ENCODE measurements around the gene PRSS37. TPM values are rescaled to one million over a fixed set of nuclear protein-coding genes. Genes with fewer than 3 reads are reported as not detected.

Gene PRSS37
- not detected for total RNA-seq

- no peak for ATAC-seq
- no peaks in the 10 kb centered on the region for H3K36me3 Mint-ChIP-seq
- H3K27ac Mint-ChIP-seq, result no peak within 1 kb of the TSS
- no peaks in the 10 kb centered on the region for H3K9me3 Mint-ChIP-seq
- no peak for DNase-seq (ENCODE audit: low spot score in 2 of 2)
Observed at GRCh38 chr7:141841385-141841784, at the start of gene PRSS37. Gene PRSS37, minus strand, starts transcription at chr7:141841485. Its CDS starts 436 bp downstream, at chr7:141841049.

DNA sequence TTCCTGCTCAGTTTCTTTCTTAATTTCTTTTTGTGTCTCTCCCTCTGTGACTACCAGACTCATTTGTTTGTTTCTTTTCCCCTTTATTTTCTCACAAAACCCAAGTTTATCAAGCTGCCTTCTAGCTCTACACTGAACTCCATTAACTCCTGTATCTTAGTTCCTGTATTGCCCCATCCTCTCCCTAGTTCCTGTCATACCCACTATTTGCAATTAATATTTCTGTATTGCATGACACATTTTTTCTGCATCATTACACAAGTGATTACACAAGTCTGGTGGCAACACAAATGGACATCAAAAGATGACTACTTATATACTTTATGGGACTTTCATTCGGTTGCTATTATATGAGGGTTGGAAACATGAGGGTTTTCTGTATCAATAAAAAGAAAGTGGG, 48.0 kb upstream of the PRSS37 start:
- no peak for ATAC-seq
- no peak for DNase-seq (ENCODE audit: low spot score in 2 of 2)
- H3K36me3 Mint-ChIP-seq, result no peaks in the 10 kb centered on the region
- peaks cover 0 to 7% of the 10 kb centered on the region in 2 donors for H3K9me3 Mint-ChIP-seq
- H3K27ac Mint-ChIP-seq, result no peak overlapping the region

GRCh38 chr7:141884539-141885225, 43.4 kb upstream of the PRSS37 start:
- DNase-seq (ENCODE audit: low spot score in 2 of 2) (no peak), ATAC-seq (peak; percentile 33 to 83)
- Mint-ChIP-seq H3K36me3 (no peaks in the 10 kb centered on the region), H3K9me3 (peaks cover 0 to 7% of the 10 kb centered on the region in 2 donors), H3K27ac (no peak overlapping the region)

- ATAC-seq (no peak), DNase-seq (ENCODE audit: low spot score in 2 of 2) (no peak)
- peaks cover 0 to 7% of the 10 kb centered on the region in 2 donors for H3K9me3 Mint-ChIP-seq
- no peak overlapping the region for H3K27ac Mint-ChIP-seq
- H3K36me3 Mint-ChIP-seq, result no peaks in the 10 kb centered on the region
Observed at GRCh38 chr7:141880960-141881359, 39.7 kb upstream of the PRSS37 start.

- H3K36me3 Mint-ChIP-seq, result no peaks in the 10 kb centered on the region
- H3K9me3 Mint-ChIP-seq, result peaks cover 0 to 4% of the 10 kb centered on the region in 2 donors
- DNase-seq (ENCODE audit: low spot score in 2 of 2) (no peak), ATAC-seq (no peak)
- no peak overlapping the region for H3K27ac Mint-ChIP-seq
Observed at GRCh38 chr7:141877365-141877764, 36.1 kb upstream of the PRSS37 start.

DNA sequence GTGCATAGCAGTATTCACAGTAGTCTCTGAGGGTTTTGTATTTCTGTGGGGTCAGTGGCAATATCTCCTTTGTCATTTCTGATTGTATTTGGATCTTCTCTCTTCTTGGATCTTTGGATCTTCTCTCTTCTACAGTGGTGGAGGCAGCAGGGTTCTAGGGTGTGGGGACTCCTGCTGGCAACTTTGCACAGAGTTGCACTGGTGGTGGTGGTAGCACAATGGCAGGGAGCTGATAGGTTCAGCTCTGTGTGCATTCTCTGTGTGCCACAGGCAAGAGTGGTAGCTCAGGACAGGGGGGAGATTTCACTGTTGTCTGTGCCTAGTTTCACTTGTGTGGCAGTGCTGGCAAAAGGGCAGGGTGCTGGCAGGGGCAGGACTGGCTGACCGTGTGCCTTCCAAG, 35.1 kb upstream of the PRSS37 start:
- Mint-ChIP-seq H3K36me3 (no peaks in the 10 kb centered on the region), H3K27ac (no peak overlapping the region), H3K9me3 (peaks cover 0 to 4% of the 10 kb centered on the region in 2 donors)
- no peak for ATAC-seq
- no peak for DNase-seq (ENCODE audit: low spot score in 2 of 2)

DNA sequence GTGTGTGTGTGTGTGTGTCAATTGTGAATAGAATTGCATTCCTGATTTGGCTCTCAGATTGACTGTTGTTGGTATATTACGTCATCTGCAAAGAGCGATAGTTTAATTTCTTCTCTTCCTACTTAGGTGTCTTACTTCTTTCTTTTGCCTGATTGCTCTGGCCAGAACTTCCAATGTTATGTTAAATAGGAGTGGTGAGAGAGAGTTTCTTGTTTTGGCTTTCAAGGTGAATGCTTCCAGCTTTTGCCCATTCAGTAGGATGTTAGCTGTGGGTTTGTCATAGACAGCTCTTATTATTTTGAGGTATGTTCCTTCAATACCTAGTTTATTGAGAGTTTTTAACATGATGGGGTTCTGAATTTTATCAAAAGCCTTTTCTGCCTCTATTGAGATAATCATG, 34.2 kb upstream of the PRSS37 start:
- DNase-seq (ENCODE audit: low spot score in 2 of 2) (no peak), ATAC-seq (no peak)
- H3K9me3 Mint-ChIP-seq, result peaks cover 0 to 4% of the 10 kb centered on the region in 2 donors
- no peaks in the 10 kb centered on the region for H3K36me3 Mint-ChIP-seq
- no peak overlapping the region for H3K27ac Mint-ChIP-seq

DNA sequence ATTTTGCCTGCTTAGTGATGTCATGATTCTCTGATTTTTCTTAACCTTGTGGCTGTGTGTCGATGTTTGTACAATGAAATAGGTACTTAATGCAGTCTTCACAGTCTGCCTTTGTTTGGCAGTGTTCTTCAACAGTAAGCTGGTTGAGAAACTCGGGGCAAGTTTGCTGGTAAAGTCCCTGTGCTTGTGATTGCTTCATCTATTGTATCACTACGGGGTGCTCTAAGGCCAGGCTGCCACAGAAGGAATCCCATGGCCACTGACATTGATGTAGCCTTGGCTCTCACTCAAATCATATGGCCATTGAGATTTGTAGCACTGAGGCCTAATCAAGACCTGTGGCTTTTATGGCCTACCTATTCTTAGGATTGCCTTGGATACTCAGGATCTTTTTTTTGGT, 33.5 kb upstream of the PRSS37 start:
- Mint-ChIP-seq H3K27ac (no peak overlapping the region), H3K36me3 (no peaks in the 10 kb centered on the region), H3K9me3 (peaks cover 0 to 4% of the 10 kb centered on the region in 2 donors)
- ATAC-seq, result no peak
- no peak for DNase-seq (ENCODE audit: low spot score in 2 of 2)

GRCh38 chr7:141872931-141873330, 31.6 kb upstream of the PRSS37 start:
- no peak for DNase-seq (ENCODE audit: low spot score in 2 of 2)
- peaks cover 4 to 5% of the 10 kb centered on the region in 2 donors for H3K9me3 Mint-ChIP-seq
- ATAC-seq, result no peak
- no peak overlapping the region for H3K27ac Mint-ChIP-seq
- H3K36me3 Mint-ChIP-seq, result no peaks in the 10 kb centered on the region

DNA sequence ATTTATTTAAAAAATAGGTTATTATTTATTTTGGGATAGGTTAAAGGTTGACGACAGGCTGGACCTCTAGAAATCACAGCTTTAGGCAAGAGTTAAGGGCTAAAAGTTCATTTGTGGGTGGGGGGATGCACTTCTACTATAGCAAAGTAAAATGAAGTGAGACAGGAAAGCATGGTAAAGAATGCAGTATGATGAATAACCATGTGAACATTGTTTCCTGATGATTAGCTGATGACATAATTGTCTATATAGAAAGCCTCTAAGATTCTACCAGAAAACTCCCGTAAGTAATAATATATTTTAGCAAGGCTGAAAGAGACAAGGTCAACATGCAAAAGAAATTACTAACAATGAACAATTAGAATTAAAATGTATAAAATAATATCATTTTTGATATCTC, 25.7 kb upstream of the PRSS37 start:
- Mint-ChIP-seq H3K9me3 (peaks cover 0 to 5% of the 10 kb centered on the region in 2 donors), H3K27ac (no peak overlapping the region)
- no peak for ATAC-seq

GRCh38 chr7:141864765-141865447, 23.6 kb upstream of the PRSS37 start:
- ATAC-seq (no peak), DNase-seq (ENCODE audit: low spot score in 2 of 2) (no peak)
- Mint-ChIP-seq H3K27ac (no peak overlapping the region), H3K36me3 (peaks cover 0 to 4% of the 10 kb centered on the region in 2 donors), H3K9me3 (peaks cover 0 to 5% of the 10 kb centered on the region in 2 donors)

More for the DNA sequence above, 25.7 kb upstream of the PRSS37 start:
- H3K36me3 Mint-ChIP-seq, result peaks cover 0 to 4% of the 10 kb centered on the region in 2 donors
- no peak for DNase-seq (ENCODE audit: low spot score in 2 of 2)

GRCh38 chr7:141860207-141860606, 18.9 kb upstream of the PRSS37 start:
- Mint-ChIP-seq H3K9me3 (peaks cover 5 to 8% of the 10 kb centered on the region in 2 donors), H3K27ac (no peak overlapping the region), H3K36me3 (peaks cover 0 to 14% of the 10 kb centered on the region in 2 donors)
- ATAC-seq, result no peak
- DNase-seq (ENCODE audit: low spot score in 2 of 2), result no peak

- peaks cover 6 to 17% of the 10 kb centered on the region in 2 donors for H3K9me3 Mint-ChIP-seq
Observed at GRCh38 chr7:141847996-141848395, 6.7 kb upstream of the PRSS37 start.

DNA sequence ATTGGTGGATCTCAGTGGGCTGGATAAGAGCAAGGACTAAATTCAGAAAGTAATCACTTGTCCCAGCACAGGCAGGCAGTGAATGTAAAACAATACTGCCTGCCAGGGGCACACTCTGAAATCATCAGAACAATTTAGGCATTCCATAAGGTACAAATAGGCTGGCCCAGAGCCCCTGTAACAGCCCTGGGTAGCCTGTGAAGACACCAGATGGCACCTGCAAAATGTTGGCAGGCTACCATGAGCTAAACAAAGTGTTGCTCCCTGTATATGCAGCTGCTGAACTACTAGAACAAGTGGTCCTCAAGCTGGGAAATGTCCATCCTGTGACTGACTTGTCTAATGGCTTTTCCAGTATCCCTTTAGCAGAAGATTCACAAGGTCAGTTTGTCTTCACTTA, 3.0 kb upstream of the PRSS37 start:
- no peak overlapping the region for H3K27ac Mint-ChIP-seq
- H3K9me3 Mint-ChIP-seq, result peaks cover 5 to 6% of the 10 kb centered on the region in 2 donors
- no peak for DNase-seq (ENCODE audit: low spot score in 2 of 2)
- H3K36me3 Mint-ChIP-seq, result no peaks in the 10 kb centered on the region
- ATAC-seq, result no peak

More at GRCh38 chr7:141847996-141848395, 6.7 kb upstream of the PRSS37 start:
- DNase-seq (ENCODE audit: low spot score in 2 of 2) (no peak), ATAC-seq (no peak)
- Mint-ChIP-seq H3K36me3 (peaks cover 0 to 5% of the 10 kb centered on the region in 2 donors), H3K27ac (no peak overlapping the region)

GRCh38 chr7:141842904-141843303, 1.6 kb upstream of the PRSS37 start:
- DNase-seq (ENCODE audit: low spot score in 2 of 2), result no peak
- Mint-ChIP-seq H3K36me3 (no peaks in the 10 kb centered on the region), H3K27ac (no peak overlapping the region), H3K9me3 (no peaks in the 10 kb centered on the region)
- ATAC-seq, result no peak

DNA sequence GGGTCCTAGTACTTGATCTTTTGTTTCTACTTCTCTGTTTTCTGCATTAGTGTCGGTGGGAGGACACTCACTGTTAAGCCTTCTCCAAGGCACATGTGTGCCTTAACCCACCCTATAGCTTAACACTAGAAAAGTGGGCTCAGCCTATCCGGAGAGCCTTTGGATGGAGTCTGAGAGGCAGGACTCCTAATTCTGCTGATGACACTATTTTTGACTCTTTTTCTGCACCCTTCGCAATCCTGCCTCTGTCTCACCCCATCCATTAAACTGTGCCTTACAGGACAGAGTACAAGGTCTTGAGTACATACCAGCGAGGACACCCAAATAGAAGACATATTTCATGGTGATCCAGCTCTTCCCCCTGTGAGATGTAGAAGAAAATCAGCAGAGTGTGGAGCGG, 577 bp downstream of the PRSS37 start:
- DNase-seq (ENCODE audit: low spot score in 2 of 2) (no peak), ATAC-seq (no peak)
- Mint-ChIP-seq H3K9me3 (no peaks in the 10 kb centered on the region), H3K36me3 (no peaks in the 10 kb centered on the region), H3K27ac (no peak overlapping the region)

DNA sequence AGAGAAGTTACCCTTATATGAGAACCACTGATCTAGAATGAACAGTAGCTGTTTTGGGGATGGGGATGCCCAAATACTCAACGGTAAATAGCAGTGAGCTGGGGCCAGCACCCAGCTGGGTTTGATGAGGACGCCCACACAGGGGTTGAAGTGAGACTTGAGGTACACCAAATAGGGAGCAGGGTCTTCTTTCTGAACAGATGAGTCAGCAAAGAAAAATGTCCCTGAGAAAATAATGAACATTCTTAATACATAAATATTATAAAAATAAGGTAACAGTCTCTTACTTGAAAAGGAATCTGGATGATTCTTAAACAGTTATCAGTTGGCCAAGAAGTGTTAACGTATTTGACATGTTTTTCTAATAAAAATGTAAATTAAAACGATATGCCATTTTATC, 2.0 kb downstream of the PRSS37 start:
- H3K36me3 Mint-ChIP-seq, result no peaks in the 10 kb centered on the region
- DNase-seq (ENCODE audit: low spot score in 2 of 2), result no peak
- no peak for ATAC-seq
- H3K27ac Mint-ChIP-seq, result no peak overlapping the region
- H3K9me3 Mint-ChIP-seq, result no peaks in the 10 kb centered on the region

DNA sequence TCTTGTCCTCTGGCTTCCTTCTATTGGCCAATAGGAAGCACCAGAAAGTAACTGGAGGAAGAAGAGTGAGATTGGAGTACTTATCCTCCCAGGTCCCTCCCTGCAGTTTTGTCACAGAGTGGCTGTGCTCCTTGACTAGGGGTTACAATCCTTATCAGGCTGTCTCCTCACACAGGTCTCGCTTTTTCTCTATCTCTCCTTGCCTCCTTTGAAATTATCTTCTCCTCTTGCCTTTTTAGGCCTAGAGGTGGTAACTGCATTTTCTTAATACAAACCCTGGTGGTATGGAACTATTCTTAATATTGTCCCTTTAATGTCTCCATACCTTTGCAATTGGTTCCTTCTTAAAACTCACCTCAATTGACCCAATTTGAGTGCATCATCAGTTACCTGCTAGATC, 2.7 kb downstream of the PRSS37 start:
- H3K36me3 Mint-ChIP-seq, result no peaks in the 10 kb centered on the region
- no peak overlapping the region for H3K27ac Mint-ChIP-seq
- H3K9me3 Mint-ChIP-seq, result no peaks in the 10 kb centered on the region
- no peak for DNase-seq (ENCODE audit: low spot score in 2 of 2)
- no peak for ATAC-seq
